H1 (cell line): ENCODE measurements around the gene SYDE2. TPM values are rescaled to one million over a fixed set of nuclear protein-coding genes. Genes with fewer than 3 reads are reported as not detected.
A peak's percentile ranks its signal among the peaks of the same experiment; 100 is the strongest.

Experiments used
- CTCF ChIA-PET: fragments of 300-600 bp; sonication (Branson Sonifier 250); formaldehyde crosslinking; loops from one replicate; lab custom pipeline; 2021; ENCODE audit not compliant: partially characterized antibody; lab: Charles Lee
- POLR2A ChIA-PET: fragments of 300-600 bp; sonication (Branson Sonifier 250); formaldehyde crosslinking; loops from one replicate; lab custom pipeline; 2021; ENCODE audit warnings: inconsistent platforms; ENCODE audit not compliant: partially characterized antibody; lab: Charles Lee
- DNase-seq, 2 experiments: peaks; one replicate each; pipeline versions ENCODE4 v3.0.0 to v3.0.0-alpha.2; 2010 to 2022; ENCODE audit warnings: low spot score in 2 of 2, low read depth in 1 of 2, mixed read lengths in 1 of 2
- FAIRE-seq: peaks from 2 replicates; lab custom pipeline; 2011; peaks lifted over from hg19 to GRCh38; lab: Jason Lieb, UNC
- H2AFZ ChIP-seq: 2 replicates; pipeline ENCODE4 v1.8.1; 2012; ENCODE audit warnings: low read length, inconsistent platforms
- H2AK5ac ChIP-seq: 2 replicates; pipeline ENCODE4 v1.6.1; 2013; ENCODE audit warnings: low read depth, low read length
- H2BK120ac ChIP-seq: replicated peaks from 2 replicates; pipeline ENCODE3; 2013; ENCODE audit warnings: low read depth, low read length, inconsistent platforms
- H2BK12ac ChIP-seq: 2 replicates; pipeline ENCODE4 v1.6.1; 2013; ENCODE audit warnings: low read depth, low read length
- H2BK15ac ChIP-seq: 2 replicates; pipeline ENCODE4 v1.6.1; 2013; ENCODE audit warnings: low read length
- H2BK20ac ChIP-seq: 2 replicates; pipeline ENCODE4 v1.6.1; 2013; ENCODE audit warnings: low read length
- H2BK5ac ChIP-seq: 2 replicates; pipeline ENCODE4 v1.6.1; 2013; ENCODE audit warnings: low read depth, low read length
- H3K14ac ChIP-seq: 2 replicates; pipeline ENCODE4 v1.6.1; 2013; ENCODE audit warnings: inconsistent platforms; ENCODE audit not compliant: insufficient read length
- H3K18ac ChIP-seq: 2 replicates; pipeline ENCODE4 v1.6.1; 2013; ENCODE audit warnings: low read length; ENCODE audit errors: extremely low read depth
- H3K23ac ChIP-seq: 2 replicates; pipeline ENCODE4 v1.6.1; 2013; ENCODE audit warnings: inconsistent platforms; ENCODE audit not compliant: insufficient read length
- H3K23me2 ChIP-seq: 2 replicates; pipeline ENCODE4 v1.6.1; 2013; ENCODE audit warnings: low read depth, low read length
- H3K27ac ChIP-seq: 2 replicates; pipeline ENCODE4 v1.6.1; 2011; ENCODE audit warnings: low read depth, low read length, inconsistent platforms
- H3K27me3 ChIP-seq, 4 experiments: replicated peaks in 1 of 4; 1 replicate in 1 of 4; 2 replicates in 3 of 4; pipeline versions ENCODE4 v1.6.1 to v1.8.1; 2011 to 2013; ENCODE audit warnings: low read length in 3 of 4, mild to moderate bottlenecking in 3 of 4, inconsistent platforms in 2 of 4, mixed read lengths in 2 of 4, moderate library complexity in 1 of 4; ENCODE audit not compliant: control insufficient read depth in 3 of 4, insufficient read depth in 3 of 4; ENCODE audit errors: extremely low read depth in 1 of 4
- H3K36me3 ChIP-seq, 4 experiments: 2 replicates each; pipeline versions ENCODE4 v1.6.1 to v1.8.1; 2011 to 2013; ENCODE audit warnings: mild to moderate bottlenecking in 4 of 4, low read length in 3 of 4, moderate library complexity in 2 of 4, control low read depth in 1 of 4, inconsistent platforms in 1 of 4; ENCODE audit not compliant: insufficient read depth in 4 of 4, control insufficient read depth in 2 of 4
- H3K4ac ChIP-seq: replicated peaks from 2 replicates; pipeline ENCODE3; 2013; ENCODE audit warnings: low read length, low read depth, mixed read lengths, inconsistent platforms; ENCODE audit not compliant: insufficient read length
- H3K4me1 ChIP-seq, 4 experiments: replicated peaks in 1 of 4; 1 replicate in 1 of 4; 2 replicates in 3 of 4; pipeline versions ENCODE4 v1.6.1 to v1.8.1; 2011 to 2013; ENCODE audit warnings: low read length in 3 of 4, inconsistent platforms in 2 of 4, mixed read lengths in 1 of 4; ENCODE audit not compliant: insufficient read depth in 4 of 4, control insufficient read depth in 3 of 4
- H3K4me2 ChIP-seq, 2 experiments: 2 replicates each; pipeline versions ENCODE4 v1.6.1 to v1.8.1; 2011 to 2013; ENCODE audit warnings: low read depth in 2 of 2, low read length in 2 of 2, control low read depth in 1 of 2, inconsistent platforms in 1 of 2, mild to moderate bottlenecking in 1 of 2; ENCODE audit not compliant: insufficient read depth in 1 of 2
- H3K4me3 ChIP-seq, 4 experiments: fragments of 200-600, 300-600 bp in 1 of 4; sonication (generic), shearing (Covaris generic), sonication (Bioruptor Twin) in 1 of 4; 2 replicates each; pipeline versions ENCODE4 v1.5.1 to v1.8.1; 2011 to 2016; ENCODE audit warnings: low read length in 4 of 4, low read depth in 3 of 4, control low read depth in 2 of 4, inconsistent platforms in 2 of 4, mild to moderate bottlenecking in 2 of 4, mixed read lengths in 1 of 4, moderate library complexity in 1 of 4; ENCODE audit not compliant: insufficient read depth in 2 of 4; ENCODE audit errors: extremely low read depth in 1 of 4
- H3K56ac ChIP-seq: replicated peaks from 2 replicates; pipeline ENCODE3; 2013; ENCODE audit warnings: low read depth, mild to moderate bottlenecking, mixed read lengths, low read length, inconsistent platforms; ENCODE audit not compliant: insufficient read length
- H3K79me1 ChIP-seq: 2 replicates; pipeline ENCODE4 v1.6.1; 2013; ENCODE audit warnings: low read depth, low read length, control low read depth
- H3K79me2 ChIP-seq, 2 experiments: 2 replicates each; pipeline versions ENCODE4 v1.6.1 to v1.8.1; 2012 to 2013; ENCODE audit warnings: low read length in 2 of 2, mild to moderate bottlenecking in 2 of 2, inconsistent platforms in 1 of 2; ENCODE audit not compliant: insufficient read depth in 2 of 2, control insufficient read depth in 1 of 2
- H3K9ac ChIP-seq, 4 experiments: replicated peaks in 1 of 4; 1 replicate in 1 of 4; 2 replicates in 3 of 4; pipeline versions ENCODE4 v1.6.1 to v1.8.1; 2011 to 2013; ENCODE audit warnings: low read depth in 3 of 4, low read length in 3 of 4, control low read depth in 2 of 4, mild to moderate bottlenecking in 2 of 4, moderate library complexity in 2 of 4, inconsistent platforms in 1 of 4; ENCODE audit errors: extremely low read depth in 1 of 4
- H3K9me3 ChIP-seq, 2 experiments: 2 replicates each; pipeline versions ENCODE4 v1.6.1 to v1.8.1; 2012 to 2013; ENCODE audit warnings: mild to moderate bottlenecking in 2 of 2, moderate library complexity in 2 of 2, control low read depth in 1 of 2, inconsistent platforms in 1 of 2, low read depth in 1 of 2, low read length in 1 of 2, mixed read lengths in 1 of 2; ENCODE audit not compliant: insufficient read depth in 2 of 2
- H4K20me1 ChIP-seq, 2 experiments: replicated peaks in 1 of 2; 2 replicates each; pipeline versions ENCODE3 to v1.8.1; 2011 to 2013; ENCODE audit warnings: inconsistent platforms in 2 of 2, low read length in 2 of 2, mild to moderate bottlenecking in 1 of 2; ENCODE audit not compliant: insufficient read depth in 2 of 2, control insufficient read depth in 1 of 2
- H4K5ac ChIP-seq: 2 replicates; pipeline ENCODE4 v1.6.1; 2013; ENCODE audit warnings: low read length, low read depth, mixed read lengths, inconsistent platforms; ENCODE audit not compliant: insufficient read length
- H4K8ac ChIP-seq: 2 replicates; pipeline ENCODE4 v1.8.0; 2013; ENCODE audit warnings: mild to moderate bottlenecking, moderate library complexity, low read length, inconsistent platforms; ENCODE audit not compliant: insufficient read depth; ENCODE audit errors: extremely low read depth
- H4K91ac ChIP-seq: replicated peaks from 2 replicates; pipeline ENCODE3; 2013; ENCODE audit warnings: low read length, mixed read lengths, inconsistent platforms; ENCODE audit not compliant: insufficient read length
- CEBPB ChIP-seq: IDR thresholded peaks from 2 replicates; pipeline ENCODE4 v1.6.1; 2012; ENCODE audit warnings: low read depth, low read length
- RNF2 ChIP-seq: fragments of 200-900, 300-1000 bp; sonication (generic); IDR thresholded peaks from 2 replicates; pipeline ENCODE4 v1.7.1; 2016; ENCODE audit warnings: borderline replicate concordance, low read depth, mild to moderate bottlenecking, antibody characterized with exemption, low read length; ENCODE audit not compliant: poor library complexity, severe bottlenecking; ENCODE audit errors: missing control alignments
- polyA plus RNA-seq, 7 experiments: library from polyadenylated mRNA; depleted of rRNA in 3 of 7; stranded (reverse) in 5 of 7; unstranded in 2 of 7; fragments of >200 nt in 5 of 7; fragments of 200-250 nt in 2 of 7; gene quantifications; 1 replicate in 5 of 7; 2 replicates in 1 of 7; 4 replicates in 1 of 7; pipeline versions ENCODE4 v1.2.1 to v1.2.3, GENCODE V29; 2011 to 2013; ENCODE audit warnings: missing spikeins in 2 of 7, mixed read lengths in 2 of 7
- total RNA-seq: library from RNA; stranded (reverse); fragmentation: NEBNext Ultra II Directional; extraction: Animal tissue kit (Norgen Biotek cat#: 25700); gene quantifications from 2 replicates; pipeline ENCODE4 v1.2.1, GENCODE V29; 2021
- TF ChIP-seq, protein P1 (sequence below): IDR thresholded peaks from 2 replicates; pipeline ENCODE4 v1.6.1; 2012; ENCODE audit warnings: inconsistent platforms

Gene SYDE2
- total and polyA plus RNA-seq, 2 of the 8 experiments (the other 6 are each of a cell fraction or from before 2014, with no cell fraction given) = 1.6 to 14.6 TPM

DNA sequence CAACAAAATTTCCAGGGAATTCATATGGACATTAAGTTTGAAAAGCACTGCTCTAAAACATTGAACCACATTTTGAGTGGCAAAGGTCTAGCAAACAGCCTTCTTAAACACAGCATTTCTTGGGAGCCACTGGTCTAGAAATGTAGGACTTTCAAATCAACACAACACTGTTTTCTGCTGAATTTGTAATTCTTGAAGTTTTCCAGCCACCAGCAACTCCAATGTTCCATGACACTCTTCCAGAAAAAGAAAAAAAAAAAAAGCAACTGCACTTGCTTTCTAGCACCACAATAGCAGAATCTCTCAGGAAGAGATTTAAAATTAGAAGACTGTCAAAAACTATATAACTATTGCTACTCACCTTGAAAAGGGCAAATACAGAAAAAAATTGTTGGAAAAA lies 4.5 kb downstream of the SYDE2 start:
- Histone ChIP-seq H3K23me2 (peaks cover 7% of the 10 kb centered on the region), H3K4me3 (no peak overlapping the region), H4K8ac (no peak overlapping the region), H2BK120ac (no peak overlapping the region), H3K27ac (no peak overlapping the region), H3K18ac (no peak overlapping the region), H4K5ac (no peak overlapping the region), H3K4me2 (peak overlapping the region in 1 of 2 experiments; percentile 33; a peak in 1 of 4 replicates), H3K4ac (no peak overlapping the region), H2BK15ac (no peak overlapping the region), H3K27me3 (no peaks in the 10 kb centered on the region), H3K23ac (no peak overlapping the region), H3K4me1 (peaks cover 0 to 3% (median 0%) of the 10 kb centered on the region in 4 experiments; a peak in 3 of 7 replicates), H3K79me2 (peaks cover 0 to 69% of the 10 kb centered on the region in 2 experiments; a peak in 2 of 4 replicates), H3K56ac (no peak overlapping the region), H2AFZ (no peak overlapping the region), H2BK20ac (no peak overlapping the region), H2BK12ac (no peak overlapping the region), H3K36me3 (no peaks in the 10 kb centered on the region; a peak in 1 of 8 replicates), H4K20me1 (no peaks in the 10 kb centered on the region), H2BK5ac (no peak overlapping the region), H3K9me3 (no peaks in the 10 kb centered on the region), H4K91ac (no peak overlapping the region), H3K79me1 (0 out of 2 replicates have a peak, but pooled peaks cover 2% of the 10 kb centered on the region), H2AK5ac (no peak overlapping the region), H3K14ac (no peak overlapping the region), H3K9ac (no peak overlapping the region)
- DNase-seq = no peak
- POLR2A ChIA-PET = no interaction called here
- no peak for FAIRE-seq
- CTCF ChIA-PET = interaction anchor here (1.0 kb wide), 1 partner anchor 87 kb away, joined by 3 read pairs; no protein-coding TSS in a partner anchor
- TF ChIP-seq RNF2 (no peak), CEBPB (no peak)
- TF ChIP-seq, protein P1, sequence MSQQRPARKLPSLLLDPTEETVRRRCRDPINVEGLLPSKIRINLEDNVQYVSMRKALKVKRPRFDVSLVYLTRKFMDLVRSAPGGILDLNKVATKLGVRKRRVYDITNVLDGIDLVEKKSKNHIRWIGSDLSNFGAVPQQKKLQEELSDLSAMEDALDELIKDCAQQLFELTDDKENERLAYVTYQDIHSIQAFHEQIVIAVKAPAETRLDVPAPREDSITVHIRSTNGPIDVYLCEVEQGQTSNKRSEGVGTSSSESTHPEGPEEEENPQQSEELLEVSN = no peak
